ENCODE results near the gene LGALS16.

DNA sequence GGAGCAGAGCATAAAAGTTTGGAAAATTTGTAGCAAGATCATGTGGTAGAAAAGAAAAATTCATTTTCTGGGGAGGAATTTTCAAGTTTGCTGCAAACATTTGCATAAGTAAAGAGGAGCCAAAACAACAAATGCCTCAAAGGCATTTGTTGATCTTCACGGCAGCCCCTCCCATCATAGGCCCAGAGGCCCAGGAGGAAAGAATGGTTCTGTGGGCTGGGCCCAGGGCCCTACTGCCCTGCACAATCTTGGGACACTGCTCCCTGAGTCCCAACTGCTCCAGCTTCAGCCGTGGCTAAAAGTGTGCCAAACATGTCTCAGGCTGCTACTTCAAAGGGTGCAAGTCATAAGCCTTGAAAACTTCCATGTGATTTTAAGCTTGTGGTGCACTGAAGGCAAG lies 42.1 kb upstream of the LGALS16 start:
- TF ChIP-seq CTCF (IDR thresholded peaks at IDR 0.05) (no peak), POLR2A (IDR thresholded peaks at IDR 0.05) (no peak), EP300 (IDR thresholded peaks at IDR 0.05) (no peak)

Data from tibial nerve (tissue), 4 donors.